ENCODE data around the gene TFPI. TPM values are rescaled to one million over a fixed set of nuclear protein-coding genes. Genes with fewer than 3 reads are reported as not detected.

TFPI gene
- total RNA-seq, 1 donor from 2014 or later, result 54.7 TPM

GRCh38 chr2:187466129-187466792 is 88.0 kb downstream of the TFPI start:
- DNase-seq (ENCODE audit: low spot score), result no peak

DNA sequence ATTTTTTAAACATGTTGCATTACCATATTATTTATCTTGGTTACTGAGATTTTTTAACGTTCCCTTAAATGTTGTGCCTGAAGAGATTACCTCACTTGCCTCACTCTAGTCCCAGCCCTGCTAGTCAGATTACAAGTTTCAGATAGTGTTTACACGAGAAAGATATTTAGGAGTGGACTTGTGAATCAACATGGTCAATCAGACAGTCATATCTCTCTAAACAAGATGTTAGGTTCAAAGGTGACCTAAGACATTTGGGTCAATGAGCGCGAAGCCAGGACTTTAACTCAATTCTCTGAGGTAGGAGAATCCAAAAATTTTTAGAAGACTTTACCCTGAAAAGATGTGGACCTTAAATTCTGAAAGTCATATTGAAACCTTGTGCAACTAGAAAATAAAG is 91.4 kb downstream of the TFPI start:
- DNase-seq (ENCODE audit: low spot score), result no peak

DNA sequence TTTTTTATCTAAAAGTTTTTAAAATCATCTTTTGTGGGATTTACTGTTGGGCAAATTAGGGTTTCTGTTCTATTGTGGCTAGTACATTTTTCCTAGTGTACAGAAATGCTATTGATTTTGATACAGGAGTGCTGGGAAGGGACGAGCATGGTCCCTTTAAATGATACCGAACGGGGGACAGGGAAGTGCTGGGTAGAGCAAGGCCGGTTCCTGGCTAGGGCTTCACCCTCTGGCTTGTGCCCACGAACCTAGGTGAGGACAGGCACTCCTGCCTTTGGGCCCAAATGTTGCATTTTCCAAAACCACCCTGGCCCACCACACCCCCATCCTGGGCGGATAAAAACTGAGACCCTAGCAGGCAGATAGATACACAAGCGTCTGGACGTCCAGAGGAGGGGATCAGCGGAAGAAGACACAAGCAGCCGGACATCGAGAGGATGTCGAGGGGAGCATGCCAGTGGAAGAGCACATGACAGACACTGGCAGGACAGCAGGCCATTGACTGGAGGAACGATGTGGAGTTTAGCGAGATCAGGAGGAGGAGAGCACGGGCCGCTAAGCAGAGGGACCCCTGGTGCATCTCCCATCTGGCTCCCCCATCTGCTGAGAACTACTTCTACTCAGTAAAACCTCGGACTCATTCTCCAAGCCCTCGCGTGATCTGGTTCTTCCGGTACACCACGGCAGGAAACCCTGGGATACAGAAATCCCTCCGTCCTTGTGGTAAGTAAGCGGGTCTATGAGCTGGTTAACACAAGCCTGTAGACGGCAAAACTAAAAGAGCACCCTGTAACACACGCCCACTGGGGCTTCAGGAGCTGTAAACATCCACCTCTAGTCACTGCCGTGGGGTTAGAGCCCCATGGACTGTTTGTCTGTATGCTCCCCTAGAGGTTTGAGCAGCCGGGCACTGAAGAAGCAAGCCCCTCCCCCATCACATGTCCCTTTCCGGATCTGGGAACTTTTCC is 92.7 kb downstream of the TFPI start:
- DNase-seq (ENCODE audit: low spot score), result no peak

DNA sequence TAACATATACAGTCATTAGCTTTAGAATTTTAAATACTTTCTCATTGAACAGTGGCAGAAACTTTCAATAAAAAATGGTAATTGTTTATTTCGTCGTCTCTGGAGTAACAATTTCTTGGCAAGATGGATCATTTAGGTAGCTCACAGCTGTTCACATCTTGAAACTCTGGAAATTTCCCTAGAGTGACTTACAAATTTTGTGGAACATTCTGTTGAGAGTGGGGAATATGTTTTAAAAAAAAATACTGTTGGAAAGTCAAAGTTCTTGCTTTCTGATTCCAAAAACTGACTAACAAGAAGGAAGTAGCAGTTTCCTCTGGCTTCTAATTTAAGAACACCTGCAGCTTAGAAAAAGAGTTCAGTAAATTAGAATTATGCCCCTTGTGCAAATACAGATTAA is 95.0 kb downstream of the TFPI start:
- no peak for DNase-seq (ENCODE audit: low spot score)

DNA sequence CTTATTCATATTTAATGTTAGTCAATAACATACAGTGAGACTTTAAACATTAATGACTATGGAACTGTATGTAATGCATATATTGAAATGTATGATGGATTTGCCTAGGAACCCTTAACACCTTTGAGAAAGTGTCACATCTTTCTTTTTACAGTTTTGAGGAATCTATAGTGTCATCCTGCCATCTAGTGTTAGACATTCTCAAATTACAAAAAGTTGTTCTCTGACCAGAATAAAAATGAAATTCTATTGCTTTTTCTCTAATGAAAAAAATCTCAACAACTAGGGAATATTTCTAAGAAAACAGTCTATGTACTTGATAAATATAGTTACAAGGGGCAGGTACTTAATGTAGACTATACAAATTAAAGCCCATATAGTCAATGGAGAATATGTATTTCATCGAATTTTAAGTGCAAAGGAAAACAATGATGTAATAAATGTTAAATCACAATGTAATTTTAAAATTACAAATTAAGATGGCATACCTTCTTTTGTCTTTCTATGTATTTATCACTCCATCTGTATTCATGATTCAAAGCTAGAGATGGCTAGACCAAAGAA is 101.1 kb downstream of the TFPI start:
- no peak for DNase-seq (ENCODE audit: low spot score)

- DNase-seq (ENCODE audit: low spot score), result no peak
These were observed 102.7 kb downstream of the TFPI start for GRCh38 chr2:187451510-187451909.

GRCh38 chr2:187447336-187447735 is 106.9 kb downstream of the TFPI start:
- DNase-seq (ENCODE audit: low spot score), result no peak

- DNase-seq (ENCODE audit: low spot score), result no peak
These were observed 107.5 kb downstream of the TFPI start for GRCh38 chr2:187446711-187447110.

GRCh38 chr2:187445051-187445450 is 109.2 kb downstream of the TFPI start:
- no peak for DNase-seq (ENCODE audit: low spot score)

- DNase-seq (ENCODE audit: low spot score), result no peak
These were observed 111.5 kb downstream of the TFPI start for GRCh38 chr2:187442778-187443177.

GRCh38 chr2:187442378-187442777 is 111.9 kb downstream of the TFPI start:
- no peak for DNase-seq (ENCODE audit: low spot score)

- no peak for DNase-seq (ENCODE audit: low spot score)
These were observed 114.0 kb downstream of the TFPI start for GRCh38 chr2:187440101-187440675.

DNA sequence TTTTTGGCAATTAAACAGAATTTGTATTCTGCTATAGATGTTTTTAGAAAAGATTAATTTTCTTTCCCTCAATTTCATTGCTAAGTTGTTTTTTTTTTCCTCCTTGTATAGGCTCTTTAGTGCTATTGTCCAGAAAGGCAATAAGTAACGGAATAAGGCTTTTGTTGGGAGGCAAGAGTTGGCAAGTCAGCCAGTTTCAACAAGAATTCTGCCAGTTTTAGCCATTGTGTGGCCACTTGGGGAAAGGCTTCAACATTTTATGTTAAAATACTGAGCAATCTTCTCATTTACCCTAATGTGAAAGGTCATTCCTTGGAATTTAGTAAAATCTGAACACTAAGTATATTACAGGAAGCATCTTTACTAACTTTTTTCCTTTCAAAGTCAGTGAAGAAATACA is 115.8 kb downstream of the TFPI start:
- no peak for DNase-seq (ENCODE audit: low spot score)

DNA sequence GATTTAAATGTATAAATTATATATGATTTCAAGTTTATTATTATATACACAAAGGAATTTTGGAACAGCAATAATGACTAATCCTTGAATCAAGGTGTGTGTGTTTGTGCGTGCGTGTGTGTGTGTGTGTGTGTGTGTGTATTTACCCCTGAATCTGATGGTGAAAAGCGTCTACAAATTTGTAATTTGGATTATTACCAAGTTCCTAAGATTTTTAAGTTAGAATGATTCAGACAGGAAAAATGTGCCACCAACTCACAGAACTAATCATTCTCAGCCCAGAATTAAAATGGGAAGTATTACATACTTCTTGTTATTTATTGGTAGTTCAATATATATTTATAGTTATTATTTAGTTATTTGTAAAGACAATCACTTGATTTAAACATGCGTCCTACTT is 118.5 kb downstream of the TFPI start:
- no peak for DNase-seq (ENCODE audit: low spot score)

DNA sequence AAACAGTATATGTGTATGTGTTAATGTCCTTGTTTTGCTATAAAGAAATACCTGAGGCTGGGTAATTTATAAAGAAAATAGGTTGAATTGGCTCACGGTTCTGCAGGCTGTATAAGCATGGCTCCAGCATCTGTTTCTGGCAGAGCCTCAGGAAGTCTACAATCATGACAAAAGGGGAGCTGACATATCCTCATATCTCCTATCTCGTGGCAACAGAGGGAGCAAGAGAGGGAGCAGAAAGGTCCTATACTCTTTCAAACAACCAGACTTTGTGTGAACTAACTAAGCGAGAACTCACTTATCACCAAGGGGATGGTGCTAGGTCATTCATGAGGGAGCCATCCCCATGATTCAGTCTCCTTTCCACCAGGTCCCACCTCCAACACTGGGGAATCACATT is 119.2 kb downstream of the TFPI start:
- no peak for DNase-seq (ENCODE audit: low spot score)

DNA sequence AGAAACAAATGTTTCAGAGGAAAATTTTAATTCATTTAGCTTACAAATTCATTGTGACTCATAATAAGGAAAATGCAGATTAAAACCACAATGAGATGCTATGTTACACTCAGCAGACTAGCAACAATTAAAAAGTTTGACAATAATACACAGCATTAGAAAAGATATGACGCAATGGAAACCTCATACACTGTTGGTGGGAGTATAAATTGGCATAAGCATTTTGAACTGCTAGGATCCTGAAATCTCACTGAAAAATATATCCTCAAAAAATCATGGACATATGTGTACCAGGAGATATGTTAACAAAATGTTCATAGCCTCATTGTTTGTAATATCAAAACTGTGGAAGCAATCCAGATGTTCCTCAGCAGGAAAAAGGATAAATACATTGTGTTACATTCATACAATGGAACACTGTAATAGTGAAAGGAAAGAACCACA is 119.9 kb downstream of the TFPI start:
- DNase-seq (ENCODE audit: low spot score), result no peak

DNA sequence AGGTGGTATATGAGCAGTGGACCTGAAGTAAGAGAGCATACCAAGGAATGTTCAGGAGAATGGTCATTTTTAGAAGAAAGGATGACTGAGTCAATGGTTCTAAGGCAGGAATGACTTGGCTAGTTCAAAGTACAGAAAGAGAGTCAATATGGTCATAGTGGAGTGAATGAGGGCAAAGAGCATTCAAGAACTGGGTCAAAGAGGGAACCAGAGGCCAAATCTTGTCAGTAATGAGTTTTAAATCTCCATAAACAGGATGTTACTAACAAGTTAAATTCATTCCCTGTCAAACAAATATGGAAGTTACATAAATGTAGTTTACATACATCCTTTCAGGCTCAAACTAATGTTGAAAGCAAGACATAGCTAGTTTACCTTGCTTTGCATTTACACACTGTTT is 122.3 kb downstream of the TFPI start:
- DNase-seq (ENCODE audit: low spot score), result no peak

GRCh38 chr2:187429989-187430388 is 124.2 kb downstream of the TFPI start:
- no peak for DNase-seq (ENCODE audit: low spot score)

- no peak for DNase-seq (ENCODE audit: low spot score)
These were observed 130.1 kb downstream of the TFPI start for GRCh38 chr2:187424146-187424545.

DNA sequence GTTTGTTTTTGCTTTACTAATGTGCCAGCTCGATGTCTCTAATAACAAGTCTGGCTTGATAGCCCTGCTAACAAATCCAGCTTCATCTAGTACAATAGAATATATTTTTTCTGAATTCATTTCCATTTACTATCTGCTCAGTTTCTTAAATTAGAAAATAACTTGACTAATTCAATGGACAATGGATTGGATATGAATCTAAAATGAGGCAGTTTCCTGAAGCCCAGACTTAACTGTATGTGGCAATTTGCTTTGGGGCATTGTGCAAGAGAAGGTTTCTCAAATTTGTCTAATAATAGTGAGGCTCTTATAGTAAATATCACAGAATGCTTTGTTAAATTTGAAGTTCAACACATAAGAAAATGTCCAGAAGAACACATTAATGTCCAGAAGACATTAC is 132.0 kb downstream of the TFPI start:
- DNase-seq (ENCODE audit: low spot score), result no peak

- DNase-seq (ENCODE audit: low spot score), result no peak
These were observed 132.7 kb downstream of the TFPI start for GRCh38 chr2:187421519-187421918.

DNA sequence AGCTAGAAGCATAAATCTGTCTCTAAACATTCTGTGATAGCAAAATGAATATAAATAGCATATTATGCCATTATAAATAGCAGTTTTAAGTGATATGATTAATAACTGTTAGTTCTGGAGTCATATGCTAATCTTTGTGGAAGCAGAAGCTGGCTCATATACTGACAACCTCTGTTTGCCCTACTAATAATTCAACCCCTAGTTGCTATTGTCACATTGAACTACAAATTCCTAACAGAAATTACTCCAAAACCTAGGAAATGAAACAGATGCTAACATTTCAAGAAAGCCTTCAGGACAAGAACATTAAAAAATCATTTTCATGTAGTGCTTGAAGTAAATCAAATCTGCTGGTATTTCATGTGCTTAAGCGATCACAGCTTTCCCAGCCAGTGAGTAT is 134.4 kb downstream of the TFPI start:
- no peak for DNase-seq (ENCODE audit: low spot score)
